A549 treated with RU486 at 1 μM for 4 hours (cell line): ENCODE data around the gene TERB1. TPM values are rescaled to one million over a fixed set of nuclear protein-coding genes. Genes with fewer than 3 reads are reported as not detected.

Experiments used
- total RNA-seq: library from RNA; stranded (reverse); fragments of 200-300 nt; extraction: Qiagen RNA extraction; gene quantifications from 5 replicates; pipeline ENCODE4 v1.2.3, GENCODE V29; 2022; ENCODE audit warnings: low read depth

The TERB1 gene
- not detected in 5 replicates for total RNA-seq

GRCh38 chr16:66801320-66802105 is at the start of gene TERB1:
Gene TERB1 (minus strand): TSS chr16:66801584. CDS start chr16:66796798, 4,786 bp downstream.

GRCh38 chr16:66844342-66845079 is 43.1 kb upstream of the TERB1 start, which contains the start of gene CA7:
Gene CA7 (plus strand): TSS chr16:66844414. CDS start chr16:66844488, 74 bp downstream.

GRCh38 chr16:66830422-66831404 is 29.3 kb upstream of the TERB1 start, which contains the start of gene NAE1:
Gene NAE1 (minus strand): TSS chr16:66830976. CDS start chr16:66830899, 77 bp downstream.

GRCh38 chr16:66751303-66751991 is 49.9 kb downstream of the TERB1 start, which contains the start of gene DYNC1LI2:
Gene DYNC1LI2 (minus strand): TSS chr16:66751609. CDS start chr16:66751591, 18 bp downstream.

Other genes with a start within 250 kb of the TERB1 start
- gene CKLF, start 249.0 kb downstream of the TERB1 start, total RNA-seq: 63.3 to 68.1 TPM (median 64.7 TPM) in 5 replicates
- gene CMTM1, start 235.1 kb downstream of the TERB1 start, total RNA-seq: 0.76 to 1.7 TPM (median 1.2 TPM) in 5 replicates
- not detected in 5 replicates for gene CMTM2, start 222.1 kb downstream of the TERB1 start, total RNA-seq
- gene CMTM3, start 196.9 kb downstream of the TERB1 start, total RNA-seq: 68.4 to 90.2 TPM (median 84.8 TPM) in 5 replicates
- gene CMTM4, start 104.8 kb downstream of the TERB1 start, total RNA-seq: 17.0 to 34.1 TPM (median 31.2 TPM) in 5 replicates
- gene DYNC1LI2, start 50.0 kb downstream of the TERB1 start, total RNA-seq: 32.0 to 53.2 TPM (median 50.5 TPM) in 5 replicates
- gene NAE1, start 29.4 kb upstream of the TERB1 start, total RNA-seq: 39.8 to 75.2 TPM (median 70.2 TPM) in 5 replicates
- gene CA7, start 42.8 kb upstream of the TERB1 start, total RNA-seq: not detected in 5 replicates
- gene PDP2, start 78.9 kb upstream of the TERB1 start, total RNA-seq: 4.0 to 7.2 TPM (median 5.8 TPM) in 5 replicates
- 0.21 to 0.42 TPM (median 0.25 TPM) in 5 replicates for gene CDH16, start 117.3 kb upstream of the TERB1 start, total RNA-seq
- gene RRAD, start 124.0 kb upstream of the TERB1 start, total RNA-seq: 7.4 to 17.6 TPM (median 12.5 TPM) in 5 replicates
- gene CIAO2B, start 132.8 kb upstream of the TERB1 start, total RNA-seq: 127 to 184 TPM (median 169 TPM) in 5 replicates
- 25.7 to 32.6 TPM (median 30.3 TPM) in 5 replicates for gene CES2, start 133.9 kb upstream of the TERB1 start, total RNA-seq
- 1.5 to 2.2 TPM (median 1.9 TPM) in 5 replicates for gene CES3, start 159.7 kb upstream of the TERB1 start, total RNA-seq
- gene CES4A, start 187.0 kb upstream of the TERB1 start, total RNA-seq: 1.4 to 2.1 TPM (median 1.6 TPM) in 5 replicates
- gene CBFB, start 227.6 kb upstream of the TERB1 start, total RNA-seq: 46.6 to 57.3 TPM (median 50.3 TPM) in 5 replicates